Right renal cortex interstitium (tissue), 3 donors: ENCODE results near the gene B4GALT2. TPM values are rescaled to one million over a fixed set of nuclear protein-coding genes. Genes with fewer than 3 reads are reported as not detected.

Experiments
- DNase-seq, 3 donors: peaks; one replicate each; pipeline ENCODE4 v3.0.0-alpha.2; 2013; ENCODE audit warnings: low read depth in 3 of 3, low spot score in 2 of 3
- polyA plus RNA-seq, 3 donors: library from polyadenylated mRNA; unstranded; fragments of 120-200 nt; gene quantifications; one replicate each; pipeline ENCODE4 v1.2.1, GENCODE V29; 2013; ENCODE audit not compliant: insufficient read length in 3 of 3

The B4GALT2 gene
- polyA plus RNA-seq, 3 donors = 34.6 to 39.8 (median 37.2) TPM

GRCh38 chr1:43983253-43983899 lies 4.4 kb downstream of the B4GALT2 start:
- DNase-seq = no peak

GRCh38 chr1:43984855-43985254 lies 5.8 kb downstream of the B4GALT2 start:
- no peak for DNase-seq

GRCh38 chr1:43985984-43986595 lies 7.1 kb downstream of the B4GALT2 start:
- no peak for DNase-seq

GRCh38 chr1:43986712-43987111 lies 7.7 kb downstream of the B4GALT2 start:
- DNase-seq = no peak

GRCh38 chr1:43987159-43987902 lies 8.3 kb downstream of the B4GALT2 start:
- no peak for DNase-seq

GRCh38 chr1:43990271-43991199 lies 11.5 kb downstream of the B4GALT2 start:
- DNase-seq = no peak

GRCh38 chr1:43991200-43991475 lies 12.1 kb downstream of the B4GALT2 start:
- no peak for DNase-seq

- DNase-seq = no peak
These were observed 12.6 kb downstream of the B4GALT2 start, which contains the start of gene CCDC24 for GRCh38 chr1:43991476-43992231. Gene CCDC24 (plus strand): TSS chr1:43991599. CDS start chr1:43991879, 280 bp downstream.

GRCh38 chr1:43992232-43992995 lies 13.4 kb downstream of the B4GALT2 start:
- no peak for DNase-seq

GRCh38 chr1:43993206-43993914 lies 14.3 kb downstream of the B4GALT2 start:
- no peak for DNase-seq

GRCh38 chr1:43994071-43994470 lies 15.1 kb downstream of the B4GALT2 start:
- no peak for DNase-seq

GRCh38 chr1:43994794-43995790 lies 16.1 kb downstream of the B4GALT2 start:
- no peak for DNase-seq

GRCh38 chr1:43995984-43996732 lies 17.1 kb downstream of the B4GALT2 start:
- no peak for DNase-seq

GRCh38 chr1:43996733-43997115 lies 17.7 kb downstream of the B4GALT2 start:
- DNase-seq = no peak

- no peak for DNase-seq
These were observed 18.4 kb downstream of the B4GALT2 start for GRCh38 chr1:43997295-43997999.

- no peak for DNase-seq
These were observed 19.0 kb downstream of the B4GALT2 start for GRCh38 chr1:43998000-43998378.
